Measurements from ENCODE around the gene ZNF227.

Gene ZNF227

GRCh38 chr19:44254496-44254895 lies 42.2 kb downstream of the ZNF227 start:
- no peak for DNase-seq (ENCODE audit: low read depth)
- TF ChIP-seq CTCF (IDR thresholded peaks at IDR 0.05; ENCODE audit: low read depth, low read length, missing control alignments), result no peak
- no peak overlapping the region for H3K4me3 ChIP-seq (ENCODE audit: low read depth, low read length)

GRCh38 chr19:44255705-44256411 lies 43.5 kb downstream of the ZNF227 start:
- TF ChIP-seq CTCF (IDR thresholded peaks at IDR 0.05; ENCODE audit: low read depth, low read length, missing control alignments), result no peak
- no peak for DNase-seq (ENCODE audit: low read depth)
- no peak overlapping the region for H3K4me3 ChIP-seq (ENCODE audit: low read depth, low read length)

GRCh38 chr19:44258136-44258535 lies 45.8 kb downstream of the ZNF227 start:
- no peak overlapping the region for H3K4me3 ChIP-seq (ENCODE audit: low read depth, low read length)
- TF ChIP-seq CTCF (IDR thresholded peaks at IDR 0.05; ENCODE audit: low read depth, low read length, missing control alignments), result no peak
- no peak for DNase-seq (ENCODE audit: low read depth)

GRCh38 chr19:44258835-44259413 lies 46.6 kb downstream of the ZNF227 start:
- no peak for DNase-seq (ENCODE audit: low read depth)
- no peak overlapping the region for H3K4me3 ChIP-seq (ENCODE audit: low read depth, low read length)
- TF ChIP-seq CTCF (IDR thresholded peaks at IDR 0.05; ENCODE audit: low read depth, low read length, missing control alignments), result no peak

- peak overlapping the region; percentile 61; the same call in 1 of the 2 replicates for H3K4me3 ChIP-seq (ENCODE audit: low read depth, low read length)
- DNase-seq (ENCODE audit: low read depth), result no peak
- no peak for TF ChIP-seq CTCF (IDR thresholded peaks at IDR 0.05; ENCODE audit: low read depth, low read length, missing control alignments)
These were observed 48.0 kb downstream of the ZNF227 start for GRCh38 chr19:44260343-44260681.

- H3K4me3 ChIP-seq (ENCODE audit: low read depth, low read length), result no peak overlapping the region
- TF ChIP-seq CTCF (IDR thresholded peaks at IDR 0.05; ENCODE audit: low read depth, low read length, missing control alignments), result no peak
- no peak for DNase-seq (ENCODE audit: low read depth)
These were observed 48.5 kb downstream of the ZNF227 start for GRCh38 chr19:44260695-44261446.
